Measurements from ENCODE around the gene CTF1.
A peak's percentile ranks its signal among the peaks of the same experiment; 100 is the strongest.

CTF1 gene

GRCh38 chr16:30912794-30913412 lies 16.5 kb downstream of the CTF1 start:
- DNase-seq = no peak

- no peak for DNase-seq
Measured at GRCh38 chr16:30914830-30915229, 18.4 kb downstream of the CTF1 start.

- no peak for DNase-seq
Measured at GRCh38 chr16:30918614-30919013, 22.2 kb downstream of the CTF1 start.

GRCh38 chr16:30920891-30921290 lies 24.5 kb downstream of the CTF1 start:
- no peak for DNase-seq

- DNase-seq = no peak
Measured at GRCh38 chr16:30921459-30921747, 25.0 kb downstream of the CTF1 start.

- DNase-seq = peak; percentile 79
Measured at GRCh38 chr16:30921748-30922419, 25.5 kb downstream of the CTF1 start.

- peak; percentile 99 for DNase-seq
Measured at GRCh38 chr16:30922420-30922959, 26.1 kb downstream of the CTF1 start.

GRCh38 chr16:30922960-30923535 lies 26.6 kb downstream of the CTF1 start:
- DNase-seq = peak; percentile 99

GRCh38 chr16:30923554-30924075 lies 27.2 kb downstream of the CTF1 start, which contains the start of gene FBXL19:
Gene FBXL19, plus strand, starts transcription at chr16:30923572. Its CDS starts 2,183 bp downstream, at chr16:30925755.
- no peak for DNase-seq

- no peak for DNase-seq
Measured at GRCh38 chr16:30924076-30924912, 27.9 kb downstream of the CTF1 start.

- no peak for DNase-seq
Measured at GRCh38 chr16:30924913-30925631, 28.7 kb downstream of the CTF1 start.

- no peak for DNase-seq
Measured at GRCh38 chr16:30925632-30925987, 29.2 kb downstream of the CTF1 start.

GRCh38 chr16:30925995-30926811 lies 29.8 kb downstream of the CTF1 start:
- DNase-seq = no peak

- no peak for DNase-seq
Measured at GRCh38 chr16:30926937-30927788, 30.7 kb downstream of the CTF1 start.

- DNase-seq = peak; percentile 49
Measured at GRCh38 chr16:30927789-30928378, 31.5 kb downstream of the CTF1 start.

GRCh38 chr16:30928390-30928789 lies 32.0 kb downstream of the CTF1 start:
- no peak for DNase-seq

- no peak for DNase-seq
Measured at GRCh38 chr16:30929167-30929566, 32.8 kb downstream of the CTF1 start.

GRCh38 chr16:30930160-30930571 lies 33.8 kb downstream of the CTF1 start:
- no peak for DNase-seq

GRCh38 chr16:30931068-30931650 lies 34.7 kb downstream of the CTF1 start:
- no peak for DNase-seq

Data from NCI-H2029 treated with DMSO at 0.1 percent for 48 hours (cell line).